ENCODE data around the gene IMP3. TPM values are rescaled to one million over a fixed set of nuclear protein-coding genes. Genes with fewer than 3 reads are reported as not detected.
"Not testable (repeated sequence)": the region's sequence is repeated elsewhere in the genome, so short reads cannot be mapped to it uniquely, and the experiment has no call there.

The IMP3 gene
- total RNA-seq (2014; rRNA removed; shearing (Covaris generic)) (135 and 174 TPM in 2 replicates), total RNA-seq (2022) (91.2 and 101 TPM in 2 replicates), Bru-seq, nascent RNA (percentile 55 among the genes with signal in this experiment), BruChase-seq, experiment 1, labeled RNA remaining after a 6-hour chase (percentile 49 among the genes with signal in this experiment), BruChase-seq, experiment 2, labeled RNA remaining after a 2-hour chase (percentile 83 among the genes with signal in this experiment)
- long read RNA-seq, transcript IMP3-202 (1 exons, 1,237 nt), result major isoform, 128 of 128 reads
- long read RNA-seq, partial matches to known transcripts, result 0 of 128 reads
- long read RNA-seq, other reads (novel, unspliced or antisense), result 0 of 128 reads

GRCh38 chr15:75639709-75640482, at the start of gene IMP3:
Gene IMP3 (minus strand): TSS chr15:75640224. CDS start chr15:75640168, 56 bp downstream.
- H3K79me2 ChIP-seq (ENCODE audit: insufficient read depth, low read depth, low read length), result peaks cover 43% of the 10 kb centered on the region
- H4K20me1 ChIP-seq (ENCODE audit: insufficient read depth, low read length), result peaks cover 26% of the 10 kb centered on the region
- peak within 1 kb of the TSS; percentile 100 for H3K4me2 ChIP-seq (ENCODE audit: low read length)
- H3K9me3 ChIP-seq (ENCODE audit: low read length), result no peaks in the 10 kb centered on the region
- ChIA-PET CTCF (ENCODE audit: unreplicated experiment) (interaction anchor here (1.1 to 1.8 kb wide), 2 partner anchors 62 to 272 kb away, joined by 3 to 6 read pairs; partner anchors contain the start of gene MAN2C1), POLR2A (interaction anchor here (0.6 to 3.5 kb wide), 9 partner anchors 9 to 588 kb away, joined by 3 to 23 read pairs (median 4); partner anchors contain the start of genes MAN2C1, SIN3A and SNUPN)
- H3K4me3 ChIP-seq (ENCODE audit: low read depth, low read length, poor library complexity, severe bottlenecking), result peak within 1 kb of the TSS; percentile 89
- peaks cover 28% of the 10 kb centered on the region for H3K36me3 ChIP-seq (ENCODE audit: insufficient read depth, low read length)
- no peaks in the 10 kb centered on the region for H3K9me2 ChIP-seq (ENCODE audit: insufficient read depth, low read length)
- DNase-seq (ENCODE audit: low spot score), result peak; percentile 98
- no TSS peak for BruUV-seq (replicated peaks)
- no peak for TF ChIP-seq CTCF (conservative IDR thresholded peaks at IDR 0.05; ENCODE audit: low read length)
- peak within 1 kb of the TSS; percentile 85 for H3K27ac ChIP-seq (ENCODE audit: low read depth, low read length, poor library complexity, severe bottlenecking)
- intact Hi-C loops (cut with micrococcal nuclease; ENCODE audit: unreplicated experiment), result loop anchor here (1.0 to 5.0 kb wide), 5 partner anchors 15 to 293 kb away; partner anchors contain the start of genes NEIL1, PTPN9 and SNUPN
- H2AFZ ChIP-seq (ENCODE audit: low read length), result peak within 1 kb of the TSS; percentile 60; the same call in 1 of the 2 replicates
- H3K4me1 ChIP-seq (ENCODE audit: insufficient read depth, low read length, poor library complexity, severe bottlenecking), result peaks cover 39% of the 10 kb centered on the region

- POLR2A ChIA-PET; H3K27ac ChIP-seq (ENCODE audit: low read depth, low read length, poor library complexity, severe bottlenecking); H2AFZ ChIP-seq (ENCODE audit: low read length); CTCF ChIA-PET (ENCODE audit: unreplicated experiment); H3K9me3 ChIP-seq (ENCODE audit: low read length); H3K9me2 ChIP-seq (ENCODE audit: insufficient read depth, low read length); H4K20me1 ChIP-seq (ENCODE audit: insufficient read depth, low read length); DNase-seq (ENCODE audit: low spot score); H3K36me3 ChIP-seq (ENCODE audit: insufficient read depth, low read length); H3K4me1 ChIP-seq (ENCODE audit: insufficient read depth, low read length, poor library complexity, severe bottlenecking); BruUV-seq (replicated peaks); H3K79me2 ChIP-seq (ENCODE audit: insufficient read depth, low read depth, low read length); H3K4me3 ChIP-seq (ENCODE audit: low read depth, low read length, poor library complexity, severe bottlenecking); H3K4me2 ChIP-seq (ENCODE audit: low read length): not testable (repeated sequence)
- intact Hi-C loops (cut with micrococcal nuclease; ENCODE audit: unreplicated experiment), result loop anchor here (5.0 kb wide), 1 partner anchor 33 kb away; a partner anchor contains a TSS
Measured at GRCh38 chr15:75689429-75689828, 49.4 kb upstream of the IMP3 start.

DNA sequence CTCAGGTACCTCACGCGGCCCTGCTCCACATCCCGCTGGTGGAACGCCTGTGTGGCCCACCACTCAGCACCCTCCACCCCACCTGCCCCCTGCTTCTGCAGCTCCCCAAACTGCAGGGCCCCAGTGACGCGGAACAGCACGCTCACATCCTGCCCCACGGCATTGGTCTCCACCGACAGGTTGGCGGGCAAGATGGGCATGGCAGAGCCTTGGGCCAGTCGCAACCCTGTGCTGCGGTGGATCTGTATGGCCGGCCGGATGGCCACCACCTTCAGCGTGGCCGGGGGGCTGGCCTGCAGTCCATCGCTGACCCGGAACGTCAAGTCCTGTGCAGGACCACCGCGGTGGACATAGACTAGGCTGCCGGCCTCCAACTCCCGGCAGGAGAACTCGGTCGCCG, 48.8 kb upstream of the IMP3 start:
- no peaks in the 10 kb centered on the region for H3K79me2 ChIP-seq (ENCODE audit: insufficient read depth, low read depth, low read length)
- H3K4me3 ChIP-seq (ENCODE audit: low read depth, low read length, poor library complexity, severe bottlenecking), result no peak overlapping the region
- no peaks in the 10 kb centered on the region for H4K20me1 ChIP-seq (ENCODE audit: insufficient read depth, low read length)
- DNase-seq (ENCODE audit: low spot score), result no peak
- H3K9me3 ChIP-seq (ENCODE audit: low read length), result no peaks in the 10 kb centered on the region
- intact Hi-C loops (cut with micrococcal nuclease; ENCODE audit: unreplicated experiment), result loop anchor here (5.0 kb wide), 1 partner anchor 33 kb away; a partner anchor contains a TSS
- ChIA-PET POLR2A (no interaction called here), CTCF (ENCODE audit: unreplicated experiment) (no interaction called here)
- no peak overlapping the region for H2AFZ ChIP-seq (ENCODE audit: low read length)
- no peak overlapping the region for H3K4me2 ChIP-seq (ENCODE audit: low read length)
- no peaks in the 10 kb centered on the region for H3K9me2 ChIP-seq (ENCODE audit: insufficient read depth, low read length)
- TF ChIP-seq EZH2phosphoT487 (IDR thresholded peaks at IDR 0.05; ENCODE audit: borderline replicate concordance, low read depth, low read length) (no peak), CTCF (conservative IDR thresholded peaks at IDR 0.05; ENCODE audit: low read length) (no peak)
- no TSS peak for BruUV-seq (replicated peaks)
- no peaks in the 10 kb centered on the region for H3K36me3 ChIP-seq (ENCODE audit: insufficient read depth, low read length)
- no peak overlapping the region for H3K27ac ChIP-seq (ENCODE audit: low read depth, low read length, poor library complexity, severe bottlenecking)
- no peaks in the 10 kb centered on the region for H3K4me1 ChIP-seq (ENCODE audit: insufficient read depth, low read length, poor library complexity, severe bottlenecking)

Data from OCI-LY7 (cell line).